ENCODE results near the gene AGMO.

GRCh38 chr7:15245831-15246230 is 316.0 kb downstream of the AGMO start:
- TF ChIP-seq CTCF (IDR thresholded peaks at IDR 0.05 in 4 of 5, conservative IDR thresholded peaks at IDR 0.05 in 1 of 5) = no peak
- no peak for TF ChIP-seq POLR2A (IDR thresholded peaks at IDR 0.05)
